Activated CD8-positive, alpha-beta memory T cell treated with anti-CD3 and anti-CD28 coated beads for 4 hours (primary cell): Measurements from ENCODE around the gene USP5.
"Not testable (repeated sequence)": the region's sequence is repeated elsewhere in the genome, so short reads cannot be mapped to it uniquely, and the experiment has no call there.

ENCODE experiments used
- DNase-seq, 2 donors: peaks; one replicate each; pipeline ENCODE4 v3.0.0-alpha.2; 2020; ENCODE audit warnings: low read depth in 2 of 2

Gene USP5

GRCh38 chr12:6863586-6864321 lies 11.8 kb downstream of the USP5 start:
- DNase-seq = no peak

GRCh38 chr12:6865307-6865706 lies 13.4 kb downstream of the USP5 start:
- DNase-seq = not testable (repeated sequence)

- DNase-seq = no peak
Measured at GRCh38 chr12:6866163-6866919, 14.4 kb downstream of the USP5 start.

GRCh38 chr12:6866920-6867412 lies 15.0 kb downstream of the USP5 start:
- no peak for DNase-seq

GRCh38 chr12:6867413-6868210 lies 15.7 kb downstream of the USP5 start, which contains the start of gene TPI1:
TSS of gene TPI1 (plus strand) at chr12:6867531. CDS start at chr12:6867567, 36 bp downstream.
- DNase-seq = peak; percentile 53 to 59

GRCh38 chr12:6868211-6869048 lies 16.5 kb downstream of the USP5 start:
- no peak for DNase-seq

- DNase-seq = peak; percentile 72 to 73
Measured at GRCh38 chr12:6869049-6870021, 17.4 kb downstream of the USP5 start.

GRCh38 chr12:6870304-6870703 lies 18.4 kb downstream of the USP5 start:
- not testable (repeated sequence) for DNase-seq

GRCh38 chr12:6871052-6871957 lies 19.4 kb downstream of the USP5 start:
- no peak for DNase-seq

- DNase-seq = peak; percentile 60 to 71
Measured at GRCh38 chr12:6872073-6873048, 20.4 kb downstream of the USP5 start.

GRCh38 chr12:6873094-6874014 lies 21.4 kb downstream of the USP5 start, which contains the start of gene SPSB2:
TSS of gene SPSB2 (minus strand) at chr12:6873303. CDS start at chr12:6872901, 402 bp downstream.
- peak; percentile 96 to 100 for DNase-seq

GRCh38 chr12:6874015-6874368 lies 22.0 kb downstream of the USP5 start:
- not testable (repeated sequence) for DNase-seq

GRCh38 chr12:6879824-6880223 lies 27.9 kb downstream of the USP5 start:
- DNase-seq = not testable (repeated sequence)

GRCh38 chr12:6883252-6883651 lies 31.3 kb downstream of the USP5 start:
- DNase-seq = no peak

- DNase-seq = no peak
Measured at GRCh38 chr12:6883683-6884082, 31.7 kb downstream of the USP5 start.

- no peak for DNase-seq
Measured at GRCh38 chr12:6884539-6884938, 32.6 kb downstream of the USP5 start.
